PC-3 (cell line): ENCODE data around the gene SDC1.

Source experiments
- CTCF ChIP-seq: fragments of 300-600 bp; sonication (generic); conservative IDR thresholded peaks from 2 replicates; pipeline ENCODE4 v1.5.1; 2017; ENCODE audit warnings: antibody characterized with exemption, low read depth, mild to moderate bottlenecking, low read length
- EZH2 ChIP-seq: fragments of 300-600 bp; sonication (generic); IDR thresholded peaks from one replicate; pipeline ENCODE4 v1.6.1; 2017; ENCODE audit warnings: antibody characterized with exemption, mild to moderate bottlenecking, low read length; ENCODE audit not compliant: unreplicated experiment

- no peak for TF ChIP-seq CTCF
- no peak for TF ChIP-seq EZH2
These were observed 6.7 kb upstream of the SDC1 start for GRCh38 chr2:20231598-20232026.
